K562 (cell line): ENCODE data around the gene PPM1F. TPM values are rescaled to one million over a fixed set of nuclear protein-coding genes. Genes with fewer than 3 reads are reported as not detected.

Experiments
- CHD7 ChIP-seq: fragments of 200-600 bp; sonication (generic); IDR thresholded peaks from one replicate; pipeline ENCODE4 v1.6.1; 2012; ENCODE audit warnings: mild to moderate bottlenecking, low read depth, low read length, inconsistent platforms
- ELK1 ChIP-seq: sonication (generic); formaldehyde crosslinking; IDR thresholded peaks from 2 replicates; pipeline ENCODE4 v1.8.1; 2022; ENCODE audit warnings: missing genetic modification reagents
- FOXJ2 ChIP-seq: fragments of 200-800 bp; sonication (Bioruptor generic); IDR thresholded peaks from 2 replicates; pipeline ENCODE4 v1.6.1; 2016; ENCODE audit warnings: missing genetic modification characterization, missing compliant biosample characterization
- IFI16 ChIP-seq: fragments of 250-450 bp; sonication (Bioruptor Pico); IDR thresholded peaks from 2 replicates; pipeline ENCODE4 v2.1.2; 2022; ENCODE audit warnings: mild to moderate bottlenecking, inconsistent platforms
- KAT7 ChIP-seq: sonication (generic); formaldehyde crosslinking; IDR thresholded peaks from 2 replicates; pipeline ENCODE4 v1.8.0; 2022; ENCODE audit warnings: missing genetic modification reagents, mild to moderate bottlenecking, borderline replicate concordance
- NCOA2 ChIP-seq, 2 experiments: fragments of 450-650 bp; IDR thresholded peaks; 2 replicates each; pipeline ENCODE4 v1.6.1; 2018; ENCODE audit warnings: mild to moderate bottlenecking in 2 of 2, moderate library complexity in 1 of 2; ENCODE audit not compliant: partially characterized antibody in 2 of 2
- NFXL1 ChIP-seq: fragments of 450-650 bp; formaldehyde crosslinking; IDR thresholded peaks from 2 replicates; pipeline ENCODE4 v1.4.0; 2021; ENCODE audit warnings: mild to moderate bottlenecking
- PREB ChIP-seq: sonication (generic); formaldehyde crosslinking; IDR thresholded peaks from 2 replicates; pipeline ENCODE4 v1.8.1; 2023; ENCODE audit warnings: mild to moderate bottlenecking, missing genetic modification reagents
- RFX7 ChIP-seq: fragments of 250-450 bp; sonication (Bioruptor Pico); IDR thresholded peaks from 2 replicates; pipeline ENCODE4 v1.5.1; 2021; ENCODE audit warnings: mild to moderate bottlenecking
- SNRNP70 ChIP-seq: fragments of 200-400 bp; formaldehyde crosslinking; optimal IDR thresholded peaks from 2 replicates; pipeline ENCODE3; 2017; ENCODE audit warnings: low read depth, low read length
- ZNF511 ChIP-seq: sonication (generic); formaldehyde crosslinking; IDR thresholded peaks from 2 replicates; pipeline ENCODE4 v1.8.0; 2022; ENCODE audit warnings: mild to moderate bottlenecking, missing genetic modification reagents
- ZNF830 ChIP-seq: fragments of 250-450 bp; sonication (Bioruptor Pico); IDR thresholded peaks from 2 replicates; pipeline ENCODE4 v1.5.0; 2021; ENCODE audit warnings: mild to moderate bottlenecking
- polyA plus RNA-seq, 8 experiments: library from polyadenylated mRNA; depleted of rRNA in 4 of 8; stranded (reverse) in 5 of 8; unstranded in 3 of 8; fragments of >200 nt; fragmentation: Nextera tagmentation in 2 of 8; fragmentation: Illumina TruSeq in 1 of 8; extraction: Ambion mirVana in 2 of 8; extraction: Trizol in 1 of 8; gene quantifications; 2 replicates each; pipeline versions ENCODE4 v1.2.1 to v1.2.3, GENCODE V29; 2011 to 2014; ENCODE audit warnings: inconsistent platforms in 1 of 8, missing spikeins in 1 of 8
- total RNA-seq, 7 experiments: library from RNA; depleted of rRNA in 6 of 7; stranded (reverse); fragments of >200 nt in 6 of 7; fragmentation: Illumina TruSeq in 2 of 7; extraction: Trizol in 2 of 7; gene quantifications; 2 replicates each; pipeline versions ENCODE4 v1.2.1 to v1.2.3, GENCODE V29; 2011 to 2021; ENCODE audit warnings: low replicate concordance in 1 of 7

The PPM1F gene
- total and polyA plus RNA-seq, 9 of the 15 experiments (the other 6 are each of a cell fraction or from before 2014, with no cell fraction given), result 2.1 to 159 (median 64.0) TPM

GRCh38 chr22:21881841-21882753, 70.6 kb downstream of the PPM1F start (continued):
- no peak for TF ChIP-seq CHD7
- no peak for TF ChIP-seq SNRNP70
- no peak for TF ChIP-seq ZNF830 (CRISPR knock-in tag)
- TF ChIP-seq NCOA2 (IDR thresholded peaks at IDR 0.05; ENCODE audit: partially characterized antibody in 2 of 2), result no peak
- TF ChIP-seq PREB (CRISPR knock-in tag), result 0 out of 2 replicates have a peak, but pooled peaks have one; percentile 59
- no peak for TF ChIP-seq IFI16 (CRISPR knock-in tag)
- TF ChIP-seq RFX7 (CRISPR knock-in tag), result 0 out of 2 replicates have a peak, but pooled peaks have one; percentile 15
- peak; percentile 78; the same call in 1 of the 2 replicates for TF ChIP-seq ZNF511 (CRISPR knock-in tag)
- TF ChIP-seq NFXL1, result 0 out of 2 replicates have a peak, but pooled peaks have one; percentile 9
- peak; percentile 81; the same call in 1 of the 2 replicates for TF ChIP-seq ELK1
- 0 out of 2 replicates have a peak, but pooled peaks have one; percentile 61 for TF ChIP-seq KAT7 (CRISPR knock-in tag)
- TF ChIP-seq FOXJ2, result no peak
